DOHH2 (cell line): ENCODE measurements around the gene LBR.

ENCODE experiments used
- H3F3A ChIP-seq: fragments of 200-600 bp; sonication (generic), shearing (Covaris generic); 2 replicates; pipeline ENCODE4 v1.6.0; 2016; ENCODE audit warnings: antibody characterized with exemption, mild to moderate bottlenecking; ENCODE audit not compliant: control insufficient read depth, insufficient read depth
- H3K27ac ChIP-seq: fragments of 200-600 bp; sonication (generic); 2 replicates; pipeline ENCODE4 v1.5.1; 2014; ENCODE audit warnings: low read depth, mild to moderate bottlenecking, low read length, moderate library complexity
- H3K27me3 ChIP-seq: fragments of 200-600 bp; sonication (generic); 2 replicates; pipeline ENCODE4 v1.6.1; 2014; ENCODE audit warnings: mild to moderate bottlenecking, low read length, mixed read lengths; ENCODE audit not compliant: control insufficient read depth
- H3K36me3 ChIP-seq: fragments of 200-600 bp; sonication (generic); 2 replicates; pipeline ENCODE4 v1.6.1; 2014; ENCODE audit warnings: mild to moderate bottlenecking, low read length, moderate library complexity, mixed read lengths; ENCODE audit not compliant: control insufficient read depth
- H3K4me1 ChIP-seq: fragments of 200-600 bp; sonication (generic); 2 replicates; pipeline ENCODE4 v1.6.1; 2014; ENCODE audit warnings: mild to moderate bottlenecking, low read length, mixed read lengths; ENCODE audit not compliant: control insufficient read depth
- H3K4me2 ChIP-seq: fragments of 200-600 bp; sonication (generic); 2 replicates; pipeline ENCODE4 v1.6.0; 2014; ENCODE audit warnings: mild to moderate bottlenecking, low read length, moderate library complexity
- H3K4me3 ChIP-seq: fragments of 200-600 bp; sonication (generic); 2 replicates; pipeline ENCODE4 v1.5.1; 2014; ENCODE audit warnings: mild to moderate bottlenecking, low read length, mixed read lengths
- H3K79me2 ChIP-seq: fragments of 200-600 bp; sonication (generic); 2 replicates; pipeline ENCODE4 v1.6.1; 2014; ENCODE audit warnings: mild to moderate bottlenecking, low read length, mixed read lengths; ENCODE audit not compliant: control insufficient read depth
- H3K9me2 ChIP-seq: fragments of 200-600 bp; sonication (generic); replicated peaks from 2 replicates; pipeline ENCODE4 v1.6.1; 2014; ENCODE audit warnings: mild to moderate bottlenecking, low read length, mixed read lengths; ENCODE audit not compliant: control insufficient read depth
- H3K9me3 ChIP-seq: fragments of 200-600 bp; sonication (generic); 2 replicates; pipeline ENCODE4 v1.6.1; 2014; ENCODE audit warnings: antibody characterized with exemption, low read length, mixed read lengths; ENCODE audit not compliant: control insufficient read depth, insufficient read depth
- H4K20me1 ChIP-seq: fragments of 200-600 bp; sonication (generic); 2 replicates; pipeline ENCODE4 v1.6.0; 2014; ENCODE audit warnings: low read depth, mild to moderate bottlenecking, antibody characterized with exemption, low read length, moderate library complexity; ENCODE audit not compliant: control insufficient read depth, insufficient read depth
- EZH2phosphoT487 ChIP-seq: fragments of 200-600 bp; sonication (generic); IDR thresholded peaks from 2 replicates; pipeline ENCODE4 v1.6.1; 2017; ENCODE audit warnings: borderline replicate concordance, mild to moderate bottlenecking, antibody characterized with exemption, low read length, moderate library complexity, mixed read lengths
- TF ChIP-seq, protein P1 (sequence below): fragments of 200-600 bp; sonication (generic); IDR thresholded peaks from one replicate; pipeline ENCODE4 v1.5.1; 2014; ENCODE audit warnings: antibody characterized with exemption, mild to moderate bottlenecking, low read depth, low read length; ENCODE audit not compliant: poor library complexity, severe bottlenecking

LBR gene

DNA sequence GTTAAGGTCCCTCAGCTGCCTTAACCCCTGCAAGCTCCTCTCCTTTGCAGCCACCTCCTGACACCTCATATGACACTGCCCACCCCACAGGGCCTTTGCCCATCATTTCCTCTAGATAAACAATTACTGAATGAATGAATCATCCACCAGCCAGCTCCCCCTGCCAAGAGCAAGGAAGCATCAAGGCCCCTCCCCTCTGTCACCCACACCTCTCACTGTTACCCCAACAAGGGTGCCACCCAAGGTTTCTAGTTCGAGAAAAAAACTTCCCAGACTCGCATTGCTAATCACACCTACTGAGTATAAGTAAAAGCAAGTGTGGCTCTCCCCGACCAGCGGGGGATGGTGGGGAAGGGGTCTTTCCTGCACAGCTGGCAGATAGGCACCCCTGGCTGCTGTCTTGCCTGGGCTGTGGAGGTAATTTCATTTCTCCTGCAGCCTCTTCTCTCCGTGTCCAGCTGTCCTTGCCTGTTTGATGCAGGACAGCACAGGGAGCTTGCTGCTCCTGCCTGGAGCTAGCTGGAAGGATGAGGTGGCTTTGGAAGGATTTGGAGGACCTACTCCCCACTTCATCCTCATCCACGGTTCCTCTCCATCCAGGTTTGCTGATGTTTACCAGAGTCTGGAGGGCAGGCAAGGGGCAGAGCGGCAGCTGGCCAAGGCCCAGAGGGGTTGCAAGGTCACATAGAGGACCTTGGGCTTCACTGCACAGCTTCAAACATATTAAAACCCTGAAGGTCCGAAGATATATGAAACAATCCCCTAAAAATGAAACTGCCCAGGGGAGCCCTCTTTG is 33.1 kb upstream of the LBR start:
- Histone ChIP-seq H3K36me3 (no peaks in the 10 kb centered on the region), H3K9me2 (no peaks in the 10 kb centered on the region), H3K4me2 (no peak overlapping the region), H3K27ac (no peak overlapping the region), H3F3A (no peaks in the 10 kb centered on the region), H3K4me1 (no peaks in the 10 kb centered on the region), H3K27me3 (peaks cover 4% of the 10 kb centered on the region; the same call in 1 of the 2 replicates), H3K9me3 (no peaks in the 10 kb centered on the region), H3K79me2 (no peaks in the 10 kb centered on the region), H4K20me1 (no peaks in the 10 kb centered on the region), H3K4me3 (no peak overlapping the region)
- TF ChIP-seq, protein P1, sequence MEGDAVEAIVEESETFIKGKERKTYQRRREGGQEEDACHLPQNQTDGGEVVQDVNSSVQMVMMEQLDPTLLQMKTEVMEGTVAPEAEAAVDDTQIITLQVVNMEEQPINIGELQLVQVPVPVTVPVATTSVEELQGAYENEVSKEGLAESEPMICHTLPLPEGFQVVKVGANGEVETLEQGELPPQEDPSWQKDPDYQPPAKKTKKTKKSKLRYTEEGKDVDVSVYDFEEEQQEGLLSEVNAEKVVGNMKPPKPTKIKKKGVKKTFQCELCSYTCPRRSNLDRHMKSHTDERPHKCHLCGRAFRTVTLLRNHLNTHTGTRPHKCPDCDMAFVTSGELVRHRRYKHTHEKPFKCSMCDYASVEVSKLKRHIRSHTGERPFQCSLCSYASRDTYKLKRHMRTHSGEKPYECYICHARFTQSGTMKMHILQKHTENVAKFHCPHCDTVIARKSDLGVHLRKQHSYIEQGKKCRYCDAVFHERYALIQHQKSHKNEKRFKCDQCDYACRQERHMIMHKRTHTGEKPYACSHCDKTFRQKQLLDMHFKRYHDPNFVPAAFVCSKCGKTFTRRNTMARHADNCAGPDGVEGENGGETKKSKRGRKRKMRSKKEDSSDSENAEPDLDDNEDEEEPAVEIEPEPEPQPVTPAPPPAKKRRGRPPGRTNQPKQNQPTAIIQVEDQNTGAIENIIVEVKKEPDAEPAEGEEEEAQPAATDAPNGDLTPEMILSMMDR: no peak
- TF ChIP-seq EZH2phosphoT487: no peak

DNA sequence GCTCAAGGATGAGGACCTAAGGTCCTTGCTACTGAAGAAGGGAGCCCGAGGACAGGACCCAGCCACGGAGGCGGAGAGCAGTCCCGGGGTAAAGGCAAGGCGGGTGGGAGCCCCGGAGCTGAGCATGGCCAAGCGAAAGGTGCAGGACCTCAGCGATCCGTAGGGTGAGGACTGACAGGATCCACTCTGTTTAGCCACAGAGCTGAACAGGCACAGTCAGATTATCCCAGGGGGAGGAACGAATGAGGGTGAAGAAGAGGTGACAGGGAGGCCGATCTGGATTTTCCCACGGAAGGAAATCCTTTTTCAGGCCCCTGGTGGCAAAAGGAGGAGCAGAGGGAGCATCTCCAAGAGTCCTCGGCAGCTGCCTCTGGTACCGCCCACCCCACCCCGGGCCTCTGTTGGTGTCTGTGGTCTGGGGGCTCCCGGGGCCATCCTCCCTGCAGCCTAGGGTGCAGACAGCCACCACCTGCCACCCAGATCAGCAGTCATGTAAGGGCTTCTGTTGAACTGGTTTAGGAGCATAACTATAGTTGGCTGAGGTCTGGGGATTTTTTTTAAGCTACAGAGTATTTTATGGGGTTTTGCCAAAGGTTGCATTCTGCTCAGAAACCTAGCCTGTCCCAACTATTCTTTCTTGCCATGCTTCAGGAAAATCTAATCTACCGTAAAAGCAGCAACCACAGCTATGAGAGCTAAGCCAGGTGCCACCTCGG is 32.3 kb upstream of the LBR start:
- TF ChIP-seq, protein P1: no peak
- TF ChIP-seq EZH2phosphoT487: no peak
- Histone ChIP-seq H4K20me1 (no peaks in the 10 kb centered on the region), H3K4me1 (no peaks in the 10 kb centered on the region), H3K36me3 (no peaks in the 10 kb centered on the region), H3F3A (no peaks in the 10 kb centered on the region), H3K4me3 (no peak overlapping the region), H3K4me2 (no peak overlapping the region), H3K79me2 (no peaks in the 10 kb centered on the region), H3K27me3 (peaks cover 4% of the 10 kb centered on the region; the same call in 1 of the 2 replicates), H3K9me2 (no peaks in the 10 kb centered on the region), H3K9me3 (no peaks in the 10 kb centered on the region), H3K27ac (no peak overlapping the region)

DNA sequence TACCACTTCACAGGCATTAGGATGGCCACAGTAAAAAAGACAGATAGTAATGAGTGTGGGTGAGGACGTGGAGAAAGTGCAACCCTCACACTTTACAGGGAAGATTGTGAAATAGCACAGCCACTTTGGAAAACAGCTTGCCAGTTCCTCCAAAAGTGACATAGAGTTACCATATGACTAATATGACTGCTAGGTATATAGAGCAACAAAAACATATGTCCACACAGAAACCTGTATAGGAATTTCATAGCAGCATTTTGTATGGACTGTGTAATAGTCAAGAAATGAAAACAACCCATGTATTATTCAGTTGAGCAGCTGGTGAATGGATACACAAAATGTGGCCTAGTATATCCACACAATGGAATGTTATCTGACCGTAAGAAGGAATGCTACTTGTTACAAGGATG is 30.4 kb upstream of the LBR start:
- H3K79me2 ChIP-seq: no peaks in the 10 kb centered on the region
- no peaks in the 10 kb centered on the region for H3K9me3 ChIP-seq
- no peaks in the 10 kb centered on the region for H4K20me1 ChIP-seq
- TF ChIP-seq, protein P1: no peak
- no peak for TF ChIP-seq EZH2phosphoT487
- no peak overlapping the region for H3K27ac ChIP-seq
- H3K4me3 ChIP-seq: no peak overlapping the region
- H3K9me2 ChIP-seq: no peaks in the 10 kb centered on the region
- H3F3A ChIP-seq: no peaks in the 10 kb centered on the region
- peaks cover 4% of the 10 kb centered on the region; the same call in 1 of the 2 replicates for H3K27me3 ChIP-seq
- H3K4me1 ChIP-seq: peaks cover 5% of the 10 kb centered on the region
- H3K4me2 ChIP-seq: no peak overlapping the region
- no peaks in the 10 kb centered on the region for H3K36me3 ChIP-seq
